Activated naive CD4-positive, alpha-beta T cell treated with anti-CD3 and anti-CD28 coated beads, Interleukin-2, amount 10 ng/mL, durations not matched to agents 7 days and 5 days (primary cell): Measurements from ENCODE around the gene ZBTB43.
A peak's percentile ranks its signal among the peaks of the same experiment; 100 is the strongest.
"Not testable (repeated sequence)": the region's sequence is repeated elsewhere in the genome, so short reads cannot be mapped to it uniquely, and the experiment has no call there.

Experiments used
- CTCF ChIA-PET: fragments of 350-600 bp; sonication (Branson Sonifier 250); formaldehyde crosslinking; loops from one replicate; lab custom pipeline; 2021; ENCODE audit warnings: antibody characterized with exemption; lab: Charles Lee
- DNase-seq: peaks from one replicate; pipeline ENCODE4 v3.0.0-alpha.2; 2020
- H3K27ac Mint-ChIP-seq: one replicate; pipeline ENCODE4 v1.8.0; 2021; ENCODE audit warnings: mild to moderate bottlenecking, moderate library complexity, mixed read lengths
- H3K27me3 Mint-ChIP-seq: one replicate; pipeline ENCODE4 v1.8.0; 2021; ENCODE audit warnings: mild to moderate bottlenecking, mixed read lengths
- H3K36me3 Mint-ChIP-seq: one replicate; pipeline ENCODE4 v1.8.0; 2021; ENCODE audit warnings: mixed read lengths
- H3K4me1 Mint-ChIP-seq: one replicate; pipeline ENCODE4 v1.8.0; 2021; ENCODE audit warnings: mixed read lengths
- H3K4me3 Mint-ChIP-seq: one replicate; pipeline ENCODE4 v1.8.0; 2021; ENCODE audit warnings: mild to moderate bottlenecking, moderate library complexity, mixed read lengths
- H3K9me3 Mint-ChIP-seq: one replicate; pipeline ENCODE4 v1.8.0; 2021; ENCODE audit warnings: mixed read lengths

Gene ZBTB43

DNA sequence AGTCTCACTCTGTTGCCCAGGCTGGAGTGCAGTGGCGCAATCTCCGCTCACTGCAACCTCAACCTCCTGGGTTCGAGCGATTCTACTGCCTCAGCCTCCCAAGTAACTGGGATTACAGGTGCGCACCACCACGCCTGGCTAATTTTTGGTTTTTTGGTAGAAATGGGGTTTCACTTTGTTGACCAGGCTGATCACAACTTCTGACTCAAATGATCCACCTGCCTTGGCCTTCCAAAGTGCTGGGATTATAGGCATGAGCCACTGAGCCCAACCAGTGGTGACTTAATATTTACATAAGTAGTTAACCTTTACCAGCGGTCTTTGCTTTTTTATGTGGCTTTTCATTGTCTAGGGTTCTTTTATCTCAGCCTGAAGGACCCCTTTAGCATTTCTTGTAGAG is 19.2 kb downstream of the ZBTB43 start:
- H3K27ac Mint-ChIP-seq, CTCF ChIA-PET, DNase-seq, H3K27me3 Mint-ChIP-seq, H3K9me3 Mint-ChIP-seq, H3K4me3 Mint-ChIP-seq: not testable (repeated sequence)
- Mint-ChIP-seq H3K4me1 (peaks cover 14% of the 10 kb centered on the region), H3K36me3 (peaks cover 46% of the 10 kb centered on the region)

GRCh38 chr9:126827227-126827626 is 22.4 kb downstream of the ZBTB43 start:
- no peak for DNase-seq
- Mint-ChIP-seq H3K4me3 (no peak overlapping the region), H3K36me3 (peaks cover 35% of the 10 kb centered on the region), H3K27ac (no peak overlapping the region), H3K9me3 (no peaks in the 10 kb centered on the region), H3K27me3 (no peaks in the 10 kb centered on the region), H3K4me1 (peaks cover 18% of the 10 kb centered on the region)
- CTCF ChIA-PET = no interaction called here

DNA sequence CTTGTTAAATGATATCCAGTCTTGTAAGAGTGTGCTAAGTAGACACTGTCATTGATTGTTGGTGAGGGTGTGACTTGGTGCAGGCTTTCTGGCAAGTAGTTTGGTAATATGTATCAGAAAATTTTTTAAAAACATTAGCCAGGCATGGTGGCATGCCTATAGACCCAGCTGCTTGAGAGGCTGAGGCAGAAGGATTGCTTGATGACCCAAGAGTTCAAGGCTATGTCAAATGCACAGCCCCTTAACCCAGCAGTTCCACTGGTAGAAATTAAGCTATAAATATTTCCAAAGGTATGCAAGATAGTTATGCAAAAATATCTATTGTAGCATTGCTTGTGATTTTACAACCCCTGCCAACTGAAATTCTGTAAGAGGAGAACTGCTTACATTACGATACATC is 24.2 kb downstream of the ZBTB43 start:
- H3K4me1 Mint-ChIP-seq = peaks cover 17% of the 10 kb centered on the region
- no peak for DNase-seq
- CTCF ChIA-PET = no interaction called here
- peaks cover 45% of the 10 kb centered on the region for H3K36me3 Mint-ChIP-seq
- H3K9me3 Mint-ChIP-seq = no peaks in the 10 kb centered on the region
- no peaks in the 10 kb centered on the region for H3K27me3 Mint-ChIP-seq
- no peak overlapping the region for H3K4me3 Mint-ChIP-seq
- H3K27ac Mint-ChIP-seq = no peak overlapping the region

- peak overlapping the region; percentile 69 for H3K27ac Mint-ChIP-seq
- H3K9me3 Mint-ChIP-seq = no peaks in the 10 kb centered on the region
- peaks cover 41% of the 10 kb centered on the region for H3K36me3 Mint-ChIP-seq
- no peak overlapping the region for H3K4me3 Mint-ChIP-seq
- CTCF ChIA-PET = interaction anchor here (1.0 to 1.4 kb wide), 4 partner anchors 10 to 127 kb away, joined by 3 to 6 read pairs (median 4); no protein-coding TSS in a partner anchor
- peaks cover 17% of the 10 kb centered on the region for H3K4me1 Mint-ChIP-seq
- no peaks in the 10 kb centered on the region for H3K27me3 Mint-ChIP-seq
- no peak for DNase-seq
Observed at GRCh38 chr9:126830827-126831226, 26.0 kb downstream of the ZBTB43 start.

DNA sequence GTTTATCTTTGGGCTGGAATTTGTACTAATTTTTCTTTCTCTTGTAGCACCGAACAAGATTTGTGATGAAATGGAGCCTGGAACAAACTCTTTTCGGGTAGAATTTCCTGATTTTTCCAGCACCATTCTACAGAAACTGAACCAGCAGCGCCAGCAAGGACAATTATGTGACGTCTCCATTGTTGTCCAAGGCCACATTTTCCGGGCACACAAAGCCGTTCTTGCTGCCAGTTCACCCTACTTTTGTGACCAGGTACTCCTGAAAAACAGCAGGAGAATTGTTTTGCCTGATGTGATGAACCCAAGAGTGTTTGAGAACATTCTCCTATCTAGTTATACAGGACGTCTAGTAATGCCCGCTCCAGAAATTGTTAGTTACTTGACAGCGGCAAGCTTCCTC is 27.6 kb downstream of the ZBTB43 start:
- H3K4me3 Mint-ChIP-seq = no peak overlapping the region
- peaks cover 34% of the 10 kb centered on the region for H3K36me3 Mint-ChIP-seq
- H3K9me3 Mint-ChIP-seq = no peaks in the 10 kb centered on the region
- H3K27ac Mint-ChIP-seq = no peak overlapping the region
- no peak for DNase-seq
- CTCF ChIA-PET = no interaction called here
- H3K27me3 Mint-ChIP-seq = no peaks in the 10 kb centered on the region
- H3K4me1 Mint-ChIP-seq = peaks cover 14% of the 10 kb centered on the region

DNA sequence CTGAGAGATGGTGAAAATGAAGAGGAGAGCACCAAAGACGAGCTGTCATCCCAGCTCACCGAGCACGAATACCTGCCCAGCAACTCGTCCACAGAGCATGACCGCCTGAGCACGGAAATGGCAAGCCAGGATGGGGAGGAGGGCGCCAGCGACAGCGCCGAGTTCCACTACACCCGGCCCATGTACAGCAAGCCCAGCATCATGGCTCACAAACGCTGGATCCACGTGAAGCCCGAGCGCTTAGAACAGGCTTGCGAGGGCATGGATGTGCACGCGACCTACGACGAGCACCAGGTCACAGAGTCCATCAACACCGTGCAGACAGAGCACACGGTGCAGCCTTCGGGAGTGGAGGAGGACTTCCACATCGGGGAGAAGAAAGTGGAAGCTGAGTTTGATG is 28.2 kb downstream of the ZBTB43 start:
- Mint-ChIP-seq H3K4me1 (peaks cover 14% of the 10 kb centered on the region), H3K4me3 (no peak overlapping the region), H3K9me3 (no peaks in the 10 kb centered on the region), H3K27me3 (no peaks in the 10 kb centered on the region), H3K36me3 (peaks cover 37% of the 10 kb centered on the region), H3K27ac (no peak overlapping the region)
- CTCF ChIA-PET = no interaction called here
- DNase-seq = no peak

DNA sequence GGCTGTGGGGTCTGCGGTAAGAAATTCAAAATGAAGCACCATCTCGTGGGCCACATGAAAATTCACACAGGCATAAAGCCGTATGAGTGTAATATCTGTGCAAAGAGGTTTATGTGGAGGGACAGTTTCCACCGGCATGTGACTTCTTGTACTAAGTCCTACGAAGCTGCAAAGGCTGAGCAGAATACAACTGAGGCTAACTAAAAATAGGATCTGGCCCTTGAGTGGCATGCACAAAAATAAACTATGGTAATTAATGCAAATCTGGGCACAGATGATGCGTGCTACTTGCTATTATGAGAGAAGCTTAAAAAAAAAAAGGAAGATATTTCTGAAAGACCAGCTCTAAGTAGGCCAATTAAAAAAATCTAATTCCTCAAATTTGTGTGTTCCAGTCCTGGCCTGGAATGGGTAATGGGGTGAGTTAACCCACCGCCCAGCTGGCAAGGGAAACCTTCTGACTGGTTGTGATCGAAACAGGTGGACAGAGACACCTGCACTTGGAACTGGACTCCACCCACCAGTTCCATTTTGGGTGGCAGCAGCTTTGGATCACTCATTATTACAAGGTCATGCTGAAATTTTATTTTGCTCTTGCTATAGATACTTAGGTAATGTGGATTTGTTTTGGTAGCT is 29.0 kb downstream of the ZBTB43 start:
- Mint-ChIP-seq H3K27ac (no peak overlapping the region), H3K27me3 (no peaks in the 10 kb centered on the region), H3K4me1 (peaks cover 14% of the 10 kb centered on the region), H3K36me3 (peaks cover 35% of the 10 kb centered on the region), H3K9me3 (no peaks in the 10 kb centered on the region), H3K4me3 (no peak overlapping the region)
- CTCF ChIA-PET = interaction anchor here (0.6 kb wide), 1 partner anchor 17 kb away, joined by 4 read pairs; no protein-coding TSS in a partner anchor
- DNase-seq = no peak

DNA sequence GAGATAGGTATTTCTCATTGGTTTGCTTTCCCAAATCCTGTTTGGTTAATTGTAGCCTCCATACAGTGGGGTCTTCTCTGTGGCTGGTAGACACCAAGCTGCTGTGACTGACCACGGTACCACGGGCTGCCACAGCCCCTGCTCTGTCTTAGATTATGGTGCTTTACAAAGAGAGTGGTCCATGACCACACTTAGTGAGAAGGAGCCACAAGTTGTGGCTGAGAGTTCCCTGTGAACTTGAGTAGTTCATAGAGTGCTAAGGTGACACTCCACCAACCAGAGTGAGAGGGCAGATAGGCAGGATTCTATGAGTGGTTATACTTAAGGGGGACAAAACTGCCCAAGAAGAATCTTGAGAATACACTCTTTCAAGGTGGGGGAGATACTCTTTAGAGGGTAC is 29.8 kb downstream of the ZBTB43 start:
- DNase-seq = no peak
- peaks cover 37% of the 10 kb centered on the region for H3K36me3 Mint-ChIP-seq
- no peak overlapping the region for H3K27ac Mint-ChIP-seq
- peaks cover 14% of the 10 kb centered on the region for H3K4me1 Mint-ChIP-seq
- H3K4me3 Mint-ChIP-seq = no peak overlapping the region
- CTCF ChIA-PET = interaction anchor here (1.2 kb wide), 1 partner anchor 10 kb away, joined by 4 read pairs; no protein-coding TSS in a partner anchor
- H3K27me3 Mint-ChIP-seq = no peaks in the 10 kb centered on the region
- no peaks in the 10 kb centered on the region for H3K9me3 Mint-ChIP-seq

GRCh38 chr9:126836216-126836615 is 31.4 kb downstream of the ZBTB43 start:
- no peak overlapping the region for H3K4me3 Mint-ChIP-seq
- peaks cover 1% of the 10 kb centered on the region for H3K4me1 Mint-ChIP-seq
- H3K9me3 Mint-ChIP-seq = no peaks in the 10 kb centered on the region
- CTCF ChIA-PET = interaction anchor here (1.6 kb wide), 1 partner anchor 130 kb away, joined by 3 read pairs; no protein-coding TSS in a partner anchor
- peaks cover 32% of the 10 kb centered on the region for H3K36me3 Mint-ChIP-seq
- no peak for DNase-seq
- no peak overlapping the region for H3K27ac Mint-ChIP-seq
- no peaks in the 10 kb centered on the region for H3K27me3 Mint-ChIP-seq

DNA sequence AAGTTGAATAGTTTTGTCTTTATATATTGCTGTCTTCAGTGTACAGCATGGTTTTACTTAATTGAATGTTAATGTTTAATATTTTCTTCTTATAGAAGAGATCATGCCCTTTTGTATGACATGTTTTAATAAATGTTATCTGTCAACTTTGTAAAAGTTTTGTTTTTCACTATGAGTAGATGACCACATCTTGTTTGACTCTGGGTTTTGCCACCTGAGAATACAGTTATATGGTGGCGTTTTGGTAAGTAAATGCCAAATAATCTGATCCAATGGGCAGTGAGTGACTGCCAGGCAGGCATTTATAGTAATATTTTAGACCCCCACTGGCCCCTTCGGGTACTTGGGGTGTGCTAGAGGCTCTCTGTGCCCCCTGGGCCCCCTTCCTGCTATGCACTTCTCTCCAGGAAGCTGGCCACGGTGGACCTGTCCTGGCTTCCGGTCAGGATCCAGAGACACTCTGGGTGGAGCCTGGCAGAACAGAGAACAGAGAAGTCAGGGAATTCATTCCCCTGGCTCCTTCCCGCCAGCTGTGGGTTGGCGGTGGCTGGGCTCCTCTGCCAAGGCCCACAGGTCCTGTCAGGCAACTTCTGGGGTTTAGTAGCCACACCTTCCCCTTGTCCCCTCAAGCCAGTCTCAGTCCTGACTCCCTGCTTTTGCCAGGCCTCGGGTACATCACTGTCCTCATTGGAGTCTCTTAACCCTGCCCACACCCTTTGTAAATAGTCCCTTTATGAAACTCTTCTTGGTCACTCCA is 33.4 kb downstream of the ZBTB43 start:
- Mint-ChIP-seq H3K27me3 (peaks cover 1% of the 10 kb centered on the region), H3K9me3 (no peaks in the 10 kb centered on the region), H3K36me3 (peaks cover 21% of the 10 kb centered on the region), H3K4me3 (no peak overlapping the region), H3K27ac (no peak overlapping the region), H3K4me1 (no peaks in the 10 kb centered on the region)
- DNase-seq = no peak
- CTCF ChIA-PET = interaction anchor here (1.1 kb wide), 1 partner anchor 22 kb away, joined by 3 read pairs; the partner anchor contains the start of gene ZBTB34

- no peaks in the 10 kb centered on the region for H3K4me1 Mint-ChIP-seq
- H3K27me3 Mint-ChIP-seq = peaks cover 4% of the 10 kb centered on the region
- H3K4me3 Mint-ChIP-seq = no peak overlapping the region
- DNase-seq = no peak
- no peak overlapping the region for H3K27ac Mint-ChIP-seq
- H3K36me3 Mint-ChIP-seq = peaks cover 14% of the 10 kb centered on the region
- no peaks in the 10 kb centered on the region for H3K9me3 Mint-ChIP-seq
- CTCF ChIA-PET = interaction anchor here (1.1 kb wide), 1 partner anchor 21 kb away, joined by 3 read pairs; the partner anchor contains the start of gene ZBTB34
Observed at GRCh38 chr9:126838895-126839294, 34.1 kb downstream of the ZBTB43 start.

- DNase-seq = no peak
- Mint-ChIP-seq H3K9me3 (no peaks in the 10 kb centered on the region), H3K4me1 (no peaks in the 10 kb centered on the region), H3K27ac (no peak overlapping the region), H3K27me3 (peaks cover 4% of the 10 kb centered on the region), H3K4me3 (no peak overlapping the region), H3K36me3 (peaks cover 12% of the 10 kb centered on the region)
- CTCF ChIA-PET = interaction anchor here (1.1 kb wide), 1 partner anchor 21 kb away, joined by 3 read pairs; the partner anchor contains the start of gene ZBTB34
Observed at GRCh38 chr9:126839301-126839700, 34.5 kb downstream of the ZBTB43 start.

- Mint-ChIP-seq H3K36me3 (peaks cover 6% of the 10 kb centered on the region), H3K27me3 (peaks cover 16% of the 10 kb centered on the region), H3K27ac (no peak overlapping the region), H3K4me3 (no peak overlapping the region), H3K9me3 (no peaks in the 10 kb centered on the region), H3K4me1 (no peaks in the 10 kb centered on the region)
- no peak for DNase-seq
- CTCF ChIA-PET = no interaction called here
Observed at GRCh38 chr9:126842220-126842842, 37.5 kb downstream of the ZBTB43 start.
